GM10248 (cell line): ENCODE results near the gene ALPK3.
A peak's percentile ranks its signal among the peaks of the same experiment; 100 is the strongest.
"Not testable (repeated sequence)": the region's sequence is repeated elsewhere in the genome, so short reads cannot be mapped to it uniquely, and the experiment has no call there.

ENCODE experiments used
- CTCF ChIA-PET: fragments of 300-600 bp; sonication (Branson Sonifier 250); formaldehyde crosslinking; extraction: SDS; loops from one replicate; lab custom pipeline; 2021; ENCODE audit warnings: antibody characterized with exemption; lab: Yijun Ruan, JAX
- POLR2A ChIA-PET: fragments of 350-650 bp; sonication (Branson Sonifier 250); formaldehyde crosslinking; extraction: SDS; loops from one replicate; lab custom pipeline; 2020; ENCODE audit warnings: antibody characterized with exemption; lab: Yijun Ruan, JAX
- DNase-seq: peaks from one replicate; pipeline ENCODE4 v3.0.0; 2012; ENCODE audit errors: extremely low spot score
- TF ChIP-seq, protein P1 (sequence below): IDR thresholded peaks from 2 replicates; pipeline ENCODE4 v1.5.1; 2012; ENCODE audit warnings: mild to moderate bottlenecking, low read depth; ENCODE audit errors: extremely low read depth, missing control alignments, control extremely low read depth

The ALPK3 gene

DNA sequence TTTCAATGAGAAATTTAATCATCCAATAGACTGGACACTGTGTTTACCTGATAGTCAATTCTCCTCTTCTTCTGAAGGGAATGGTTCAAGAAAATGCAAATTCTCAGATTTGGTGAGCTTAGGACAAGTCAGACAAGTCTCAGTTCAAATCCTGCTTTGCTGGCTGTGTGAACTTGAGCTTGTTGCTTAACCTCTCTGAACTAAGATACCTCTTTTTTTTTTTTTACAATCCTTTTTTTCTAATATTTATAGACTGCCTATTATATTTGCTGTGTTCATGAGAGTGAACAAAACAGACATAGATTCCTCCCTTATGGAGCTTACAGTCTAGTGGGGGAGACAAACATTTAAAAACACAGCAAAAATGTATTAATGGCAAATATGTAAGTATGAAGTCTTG is 59.1 kb downstream of the ALPK3 start:
- POLR2A ChIA-PET, result no interaction called here
- DNase-seq, result no peak
- CTCF ChIA-PET, result interaction anchor here (1.0 to 2.3 kb wide), 5 partner anchors 8 to 288 kb away, joined by 3 to 8 read pairs (median 5); no protein-coding TSS in a partner anchor
- TF ChIP-seq, protein P1, sequence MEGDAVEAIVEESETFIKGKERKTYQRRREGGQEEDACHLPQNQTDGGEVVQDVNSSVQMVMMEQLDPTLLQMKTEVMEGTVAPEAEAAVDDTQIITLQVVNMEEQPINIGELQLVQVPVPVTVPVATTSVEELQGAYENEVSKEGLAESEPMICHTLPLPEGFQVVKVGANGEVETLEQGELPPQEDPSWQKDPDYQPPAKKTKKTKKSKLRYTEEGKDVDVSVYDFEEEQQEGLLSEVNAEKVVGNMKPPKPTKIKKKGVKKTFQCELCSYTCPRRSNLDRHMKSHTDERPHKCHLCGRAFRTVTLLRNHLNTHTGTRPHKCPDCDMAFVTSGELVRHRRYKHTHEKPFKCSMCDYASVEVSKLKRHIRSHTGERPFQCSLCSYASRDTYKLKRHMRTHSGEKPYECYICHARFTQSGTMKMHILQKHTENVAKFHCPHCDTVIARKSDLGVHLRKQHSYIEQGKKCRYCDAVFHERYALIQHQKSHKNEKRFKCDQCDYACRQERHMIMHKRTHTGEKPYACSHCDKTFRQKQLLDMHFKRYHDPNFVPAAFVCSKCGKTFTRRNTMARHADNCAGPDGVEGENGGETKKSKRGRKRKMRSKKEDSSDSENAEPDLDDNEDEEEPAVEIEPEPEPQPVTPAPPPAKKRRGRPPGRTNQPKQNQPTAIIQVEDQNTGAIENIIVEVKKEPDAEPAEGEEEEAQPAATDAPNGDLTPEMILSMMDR, result no peak

DNA sequence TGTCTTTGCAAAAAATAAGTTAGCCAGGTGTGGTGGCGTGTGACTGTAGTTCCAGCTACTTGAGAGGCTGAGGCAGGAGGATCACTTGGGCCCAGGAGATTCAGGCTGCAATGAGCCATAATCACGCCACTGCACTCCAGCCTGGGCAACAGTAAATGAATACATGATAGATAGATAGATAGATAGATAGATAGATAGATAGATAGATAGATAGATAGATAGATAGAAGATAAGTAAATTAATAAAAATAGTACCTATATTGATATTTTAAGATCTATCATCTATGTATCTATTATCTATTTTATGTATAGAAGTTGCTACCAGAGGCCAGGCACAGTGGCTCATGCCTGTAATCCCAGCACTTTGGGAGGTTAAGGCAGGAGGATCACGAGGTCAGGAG is 60.5 kb downstream of the ALPK3 start:
- CTCF ChIA-PET, result interaction anchor here (0.8 to 2.0 kb wide), 16 partner anchors 8 to 290 kb away, joined by 3 to 15 read pairs (median 5); no protein-coding TSS in a partner anchor
- POLR2A ChIA-PET, DNase-seq: not testable (repeated sequence)

DNA sequence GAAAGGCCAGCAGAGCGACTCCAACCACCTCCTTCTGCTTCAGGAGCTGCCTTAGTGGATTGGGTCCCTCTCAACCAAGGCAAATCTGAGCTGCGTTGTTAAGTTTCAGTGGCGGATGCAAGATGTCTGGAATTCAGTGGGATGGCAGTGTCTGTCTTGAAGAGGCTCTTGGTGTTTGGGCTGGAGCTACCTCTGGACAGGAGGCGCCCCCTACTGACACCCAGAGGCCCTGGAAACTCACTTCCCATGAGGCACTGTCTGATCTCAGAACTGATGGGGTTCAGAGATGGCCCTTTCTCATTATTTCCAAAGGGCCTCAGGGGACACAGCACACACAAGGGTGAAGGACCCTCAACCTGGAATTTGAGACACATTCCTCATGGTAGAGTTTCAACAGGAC is 61.3 kb downstream of the ALPK3 start:
- POLR2A ChIA-PET, result no interaction called here
- CTCF ChIA-PET, result interaction anchor here (0.7 to 1.9 kb wide), 20 partner anchors 9 to 290 kb away, joined by 3 to 15 read pairs (median 5); no protein-coding TSS in a partner anchor
- DNase-seq, result peak; percentile 75
- TF ChIP-seq, protein P1, result peak; percentile 79

DNA sequence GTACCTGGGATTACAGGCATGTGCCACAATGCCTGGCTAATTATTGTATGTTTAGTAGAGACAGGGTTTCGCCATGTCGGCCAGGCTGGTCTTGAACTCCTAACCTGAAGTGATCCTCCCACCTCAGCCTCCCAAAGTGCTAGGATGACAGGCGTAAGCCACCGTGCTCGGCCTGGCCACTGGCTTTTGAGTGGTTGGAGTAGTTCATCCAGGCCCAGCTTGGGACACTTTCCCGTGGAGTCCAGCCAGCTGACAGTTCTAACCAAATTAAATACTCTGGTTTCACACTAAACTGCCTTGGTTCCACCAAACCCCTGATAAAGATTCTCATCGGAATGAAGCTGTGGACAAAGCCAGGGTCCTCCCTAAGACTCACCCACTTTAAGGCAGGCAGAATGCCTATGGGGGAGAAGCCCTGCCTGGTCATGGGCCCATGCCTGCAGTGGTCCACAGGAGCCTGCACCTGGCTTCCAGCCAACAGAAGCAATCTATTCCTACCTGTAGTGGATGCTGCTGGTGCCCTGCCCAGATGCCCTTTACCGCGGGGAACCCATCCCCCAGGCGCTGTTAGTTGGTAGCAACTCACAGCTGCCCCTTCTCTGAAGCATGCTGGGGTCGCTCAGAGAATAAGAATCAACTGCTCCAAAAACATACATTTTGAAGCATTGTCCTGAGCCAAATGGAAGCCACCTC is 62.1 kb downstream of the ALPK3 start:
- CTCF ChIA-PET, result interaction anchor here (0.9 to 2.5 kb wide), 14 partner anchors 8 to 291 kb away, joined by 3 to 12 read pairs (median 5); no protein-coding TSS in a partner anchor

DNA sequence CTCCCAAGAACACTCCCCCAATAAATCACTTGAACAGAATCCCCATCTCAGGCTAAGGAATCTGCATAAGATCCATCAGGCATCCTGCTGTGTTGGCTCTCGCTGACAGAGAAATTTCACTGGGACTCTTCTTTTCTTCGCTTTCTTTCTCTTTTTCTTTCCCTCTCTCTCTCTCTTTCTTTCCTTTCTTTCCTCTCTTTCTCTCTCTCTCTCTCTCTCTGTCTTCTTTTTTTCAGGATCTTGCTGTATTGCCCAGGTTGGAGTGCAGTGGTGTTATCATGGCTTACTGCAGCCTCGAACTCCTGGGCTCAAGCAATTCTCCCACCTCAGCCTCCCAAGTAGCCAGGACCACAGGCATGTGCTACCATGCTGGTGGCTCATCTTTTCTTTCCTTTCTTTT is 62.9 kb downstream of the ALPK3 start:
- POLR2A ChIA-PET, result no interaction called here
- TF ChIP-seq, protein P1, result no peak
- no peak for DNase-seq
- CTCF ChIA-PET, result interaction anchor here (1.8 to 2.5 kb wide), 2 partner anchors 35 to 48 kb away, joined by 4 to 8 read pairs; no protein-coding TSS in a partner anchor

More for the DNA sequence above, 62.1 kb downstream of the ALPK3 start:
- POLR2A ChIA-PET, result no interaction called here
- TF ChIP-seq, protein P1, result no peak
- DNase-seq, result no peak

DNA sequence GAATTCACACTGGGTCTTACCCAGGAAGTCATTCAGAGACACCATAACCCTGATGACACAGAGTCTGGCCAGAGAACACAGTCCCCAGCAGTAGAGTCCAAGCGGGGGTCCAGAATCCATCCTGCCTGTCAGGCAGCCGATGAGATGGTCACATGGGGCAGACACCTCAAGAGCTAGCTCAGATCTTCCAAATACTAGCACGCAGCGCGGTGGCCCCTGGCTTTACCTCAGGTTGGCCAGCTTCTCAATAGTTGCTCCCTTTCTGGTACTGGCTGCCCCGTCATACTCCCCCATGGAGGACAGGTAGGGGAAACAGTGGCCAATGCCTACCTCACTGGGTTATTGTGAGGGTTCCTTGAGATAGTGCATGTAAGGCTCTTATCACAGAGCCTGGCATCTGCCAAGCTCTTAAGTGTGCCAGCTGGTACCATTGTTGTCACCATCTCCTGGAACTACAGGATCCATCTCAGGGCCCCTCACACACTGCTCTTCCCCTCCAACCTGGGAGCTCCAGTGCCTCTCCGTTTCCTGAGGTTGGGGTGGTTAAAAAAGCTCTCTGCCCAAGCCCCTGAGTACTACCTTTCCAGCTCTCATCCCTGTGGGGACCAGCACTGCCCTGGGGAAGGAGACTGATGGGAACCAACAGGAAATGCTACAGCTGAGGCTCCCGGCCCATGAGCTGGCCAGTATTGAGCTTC is 63.8 kb downstream of the ALPK3 start:
- no peak for DNase-seq
- TF ChIP-seq, protein P1, result no peak
- ChIA-PET CTCF (interaction anchor here (1.3 to 2.5 kb wide), 3 partner anchors 26 to 59 kb away, joined by 3 to 8 read pairs (median 4); no protein-coding TSS in a partner anchor), POLR2A (no interaction called here)
